ENCODE results near the gene ATXN1L. TPM values are rescaled to one million over a fixed set of nuclear protein-coding genes. Genes with fewer than 3 reads are reported as not detected.

The ATXN1L gene
- polyA plus RNA-seq (2013, experiment 1 of 2) = 11.0 TPM
- polyA plus RNA-seq (2013, experiment 2 of 2) = 10.9 TPM

GRCh38 chr16:71845639-71846430, at the start of gene ATXN1L:
Gene ATXN1L, plus strand, starts transcription at chr16:71845976. Its CDS starts 3,765 bp downstream, at chr16:71849741.
- Histone ChIP-seq H3K23ac (ENCODE audit: low read depth, low read length, poor library complexity) (peak within 1 kb of the TSS; percentile 93), H3K4me2 (ENCODE audit: insufficient read depth, low read length, poor library complexity, severe bottlenecking) (peak within 1 kb of the TSS; percentile 94), H3K18ac (ENCODE audit: low read length) (peak within 1 kb of the TSS; percentile 91), H3K4me3 (ENCODE audit: low read length in 2 of 2) (peak within 1 kb of the TSS; percentile 67 to 97), H3K4ac (ENCODE audit: low read length) (no peak within 1 kb of the TSS), H4K91ac (ENCODE audit: low read depth, low read length, poor library complexity) (no peak within 1 kb of the TSS), H2BK5ac (ENCODE audit: low read length) (peak within 1 kb of the TSS; percentile 75), H3K27me3 (ENCODE audit: control insufficient read depth in 3 of 3, insufficient read depth in 3 of 3, low read depth in 1 of 3, low read length in 3 of 3) (no peaks in the 10 kb centered on the region), H2AFZ (ENCODE audit: low read length) (peak within 1 kb of the TSS; percentile 93), H2BK15ac (ENCODE audit: low read length) (no peak within 1 kb of the TSS), H2BK12ac (ENCODE audit: low read length) (no peak within 1 kb of the TSS), H4K8ac (ENCODE audit: low read depth, low read length) (peak within 1 kb of the TSS; percentile 23), H3K14ac (ENCODE audit: low read length) (peak within 1 kb of the TSS; percentile 89), H3K9me3 (replicated peaks in 1 of 2; ENCODE audit: control insufficient read depth in 2 of 2, insufficient read depth in 1 of 2, low read depth in 1 of 2, low read length in 2 of 2) (no peaks in the 10 kb centered on the region), H3K79me1 (ENCODE audit: low read depth, low read length) (peaks cover 8% of the 10 kb centered on the region), H3K9ac (ENCODE audit: low read depth, low read length, poor library complexity) (peak within 1 kb of the TSS; percentile 97), H3K4me1 (ENCODE audit: control insufficient read depth in 2 of 2, insufficient read depth in 1 of 2, low read depth in 1 of 2, low read length in 2 of 2) (peaks cover 6 to 7% of the 10 kb centered on the region in 2 donors), H2BK120ac (ENCODE audit: low read depth, low read length) (peak within 1 kb of the TSS; percentile 72), H3K36me3 (replicated peaks in 1 of 2; ENCODE audit: control insufficient read depth in 2 of 2, insufficient read depth in 2 of 2, low read length in 2 of 2) (peaks cover 21 to 33% of the 10 kb centered on the region in 2 donors), H2AK5ac (ENCODE audit: low read depth, low read length) (peak within 1 kb of the TSS; percentile 94), H3K27ac (replicated peaks; ENCODE audit: low read length) (no peak within 1 kb of the TSS)
- no CpG with 5 or more reads among the region's 62 CpGs for WGBS, 2 donors (ENCODE audit: extremely low coverage in 2 of 2, insufficient read length in 2 of 2, insufficient replicate concordance in 1 of 2)
- DNase-seq (ENCODE audit: low spot score) = peak; percentile 88

- H3K9ac ChIP-seq (ENCODE audit: low read depth, low read length, poor library complexity) = no peak overlapping the region
- no CpG with 5 or more reads among the region's 2 CpGs for WGBS, 2 donors (ENCODE audit: extremely low coverage in 2 of 2, insufficient read length in 2 of 2, insufficient replicate concordance in 1 of 2)
- no peak overlapping the region for H3K4me3 ChIP-seq (ENCODE audit: low read length in 2 of 2)
- H3K36me3 ChIP-seq (replicated peaks in 1 of 2; ENCODE audit: control insufficient read depth in 2 of 2, insufficient read depth in 2 of 2, low read length in 2 of 2) = peaks cover 0 to 52% of the 10 kb centered on the region in 2 donors
- H4K8ac ChIP-seq (ENCODE audit: low read depth, low read length) = no peak overlapping the region
- H3K4me2 ChIP-seq (ENCODE audit: insufficient read depth, low read length, poor library complexity, severe bottlenecking) = no peak overlapping the region
- peaks cover 9% of the 10 kb centered on the region for H3K79me1 ChIP-seq (ENCODE audit: low read depth, low read length)
- DNase-seq (ENCODE audit: low spot score) = no peak
- no peak overlapping the region for H3K27ac ChIP-seq (replicated peaks; ENCODE audit: low read length)
- H2AFZ ChIP-seq (ENCODE audit: low read length) = no peak overlapping the region
- H2BK5ac ChIP-seq (ENCODE audit: low read length) = no peak overlapping the region
- H3K18ac ChIP-seq (ENCODE audit: low read length) = no peak overlapping the region
- no peak overlapping the region for H2BK15ac ChIP-seq (ENCODE audit: low read length)
- no peaks in the 10 kb centered on the region for H3K27me3 ChIP-seq (ENCODE audit: control insufficient read depth in 3 of 3, insufficient read depth in 3 of 3, low read depth in 1 of 3, low read length in 3 of 3)
- no peaks in the 10 kb centered on the region for H3K4me1 ChIP-seq (ENCODE audit: control insufficient read depth in 2 of 2, insufficient read depth in 1 of 2, low read depth in 1 of 2, low read length in 2 of 2)
- no peak overlapping the region for H3K23ac ChIP-seq (ENCODE audit: low read depth, low read length, poor library complexity)
- H2AK5ac ChIP-seq (ENCODE audit: low read depth, low read length) = no peak overlapping the region
- H3K4ac ChIP-seq (ENCODE audit: low read length) = no peak overlapping the region
- no peak overlapping the region for H2BK120ac ChIP-seq (ENCODE audit: low read depth, low read length)
- H2BK12ac ChIP-seq (ENCODE audit: low read length) = no peak overlapping the region
- no peaks in the 10 kb centered on the region for H3K9me3 ChIP-seq (replicated peaks in 1 of 2; ENCODE audit: control insufficient read depth in 2 of 2, insufficient read depth in 1 of 2, low read depth in 1 of 2, low read length in 2 of 2)
- H3K14ac ChIP-seq (ENCODE audit: low read length) = no peak overlapping the region
- H4K91ac ChIP-seq (ENCODE audit: low read depth, low read length, poor library complexity) = no peak overlapping the region
These were observed 49.2 kb upstream of the ATXN1L start for GRCh38 chr16:71796501-71797097.

GRCh38 chr16:71803305-71803690, 42.5 kb upstream of the ATXN1L start:
- peaks cover 2 to 54% of the 10 kb centered on the region in 2 donors for H3K36me3 ChIP-seq (replicated peaks in 1 of 2; ENCODE audit: control insufficient read depth in 2 of 2, insufficient read depth in 2 of 2, low read length in 2 of 2)
- WGBS, 2 donors (ENCODE audit: extremely low coverage in 2 of 2, insufficient read length in 2 of 2, insufficient replicate concordance in 1 of 2) = no CpG with 5 or more reads among the region's 1 CpG

More at GRCh38 chr16:71803305-71803690, 42.5 kb upstream of the ATXN1L start:
- no peak overlapping the region for H3K23ac ChIP-seq (ENCODE audit: low read depth, low read length, poor library complexity)
- H3K27me3 ChIP-seq (ENCODE audit: control insufficient read depth in 3 of 3, insufficient read depth in 3 of 3, low read depth in 1 of 3, low read length in 3 of 3) = no peaks in the 10 kb centered on the region
- no peaks in the 10 kb centered on the region for H3K9me3 ChIP-seq (replicated peaks in 1 of 2; ENCODE audit: control insufficient read depth in 2 of 2, insufficient read depth in 1 of 2, low read depth in 1 of 2, low read length in 2 of 2)
- H2BK5ac ChIP-seq (ENCODE audit: low read length) = no peak overlapping the region
- H2AK5ac ChIP-seq (ENCODE audit: low read depth, low read length) = no peak overlapping the region
- H2BK12ac ChIP-seq (ENCODE audit: low read length) = no peak overlapping the region
- no peak overlapping the region for H2BK15ac ChIP-seq (ENCODE audit: low read length)
- no peak overlapping the region for H3K18ac ChIP-seq (ENCODE audit: low read length)
- no peak overlapping the region for H3K27ac ChIP-seq (replicated peaks; ENCODE audit: low read length)
- no peak overlapping the region for H3K4me3 ChIP-seq (ENCODE audit: low read length in 2 of 2)
- no peak overlapping the region for H3K4me2 ChIP-seq (ENCODE audit: insufficient read depth, low read length, poor library complexity, severe bottlenecking)
- H4K91ac ChIP-seq (ENCODE audit: low read depth, low read length, poor library complexity) = no peak overlapping the region
- no peak overlapping the region for H2AFZ ChIP-seq (ENCODE audit: low read length)
- no peak overlapping the region for H2BK120ac ChIP-seq (ENCODE audit: low read depth, low read length)
- H3K4ac ChIP-seq (ENCODE audit: low read length) = no peak overlapping the region
- no peak overlapping the region for H3K14ac ChIP-seq (ENCODE audit: low read length)
- H4K8ac ChIP-seq (ENCODE audit: low read depth, low read length) = no peak overlapping the region
- DNase-seq (ENCODE audit: low spot score) = no peak
- H3K79me1 ChIP-seq (ENCODE audit: low read depth, low read length) = peaks cover 5% of the 10 kb centered on the region
- no peak overlapping the region for H3K9ac ChIP-seq (ENCODE audit: low read depth, low read length, poor library complexity)
- H3K4me1 ChIP-seq (ENCODE audit: control insufficient read depth in 2 of 2, insufficient read depth in 1 of 2, low read depth in 1 of 2, low read length in 2 of 2) = peaks cover 0 to 5% of the 10 kb centered on the region in 2 donors

Measured in neuronal stem cell (in vitro differentiated cells).